Heart right ventricle (tissue), 16 donors: ENCODE measurements around the gene DBNL. TPM values are rescaled to one million over a fixed set of nuclear protein-coding genes. Genes with fewer than 3 reads are reported as not detected.
A peak's percentile ranks its signal among the peaks of the same experiment; 100 is the strongest.

Experiments
- ATAC-seq, 8 donors: fragments of 200-7000 bp; cut with Tn5 transposase; one replicate each; pipeline ENCODE4 v1.9.1; 2020; ENCODE audit warnings: mild to moderate bottlenecking in 8 of 8, moderate library complexity in 8 of 8, moderate number of reproducible peaks in 1 of 8
- DNase-seq, 2 donors: peaks; one replicate each; pipeline ENCODE4 v3.0.0-alpha.2; 2020
- H3K27ac ChIP-seq, 10 donors: fragments of 200-600 bp; sonication (generic) in 2 of 10; one replicate each; pipeline versions ENCODE4 v1.5.0 to v1.8.0; 2020 to 2022; ENCODE audit warnings: mild to moderate bottlenecking in 3 of 10
- H3K27me3 ChIP-seq, 7 donors: fragments of 200-600 bp; one replicate each; pipeline ENCODE4 v1.8.0; 2021 to 2022; ENCODE audit warnings: mild to moderate bottlenecking in 2 of 7
- H3K36me3 ChIP-seq, 9 donors: fragments of 200-600 bp; sonication (generic) in 1 of 9; one replicate each; pipeline versions ENCODE4 v1.5.0 to v1.8.0; 2020 to 2022; ENCODE audit warnings: mild to moderate bottlenecking in 2 of 9
- H3K4me1 ChIP-seq, 9 donors: fragments of 200-600 bp; sonication (generic) in 1 of 9; one replicate each; pipeline versions ENCODE4 v1.5.0 to v1.8.0; 2020 to 2022; ENCODE audit warnings: mild to moderate bottlenecking in 4 of 9
- H3K4me3 ChIP-seq, 10 donors: fragments of 200-600 bp; sonication (generic) in 2 of 10; one replicate each; pipeline versions ENCODE4 v1.5.0 to v1.8.0; 2020 to 2022; ENCODE audit warnings: mild to moderate bottlenecking in 7 of 10, moderate library complexity in 2 of 10
- H3K9me3 ChIP-seq, 11 donors: fragments of 200-600 bp in 10 of 11; sonication (generic) in 2 of 11; one replicate each; pipeline versions ENCODE4 v1.5.0 to v1.8.0; 2013 to 2022; ENCODE audit warnings: mild to moderate bottlenecking in 2 of 11, control low read depth in 1 of 11, moderate library complexity in 1 of 11
- CTCF ChIP-seq, 9 donors: fragments of 200-600 bp; sonication (generic) in 2 of 9; IDR thresholded peaks; one replicate each; pipeline versions ENCODE4 v1.5.0 to v1.8.0; 2021 to 2022; ENCODE audit warnings: antibody characterized with exemption in 9 of 9, mild to moderate bottlenecking in 5 of 9, moderate library complexity in 1 of 9
- WGBS, 2 donors: extraction: QIAGEN DNeasy Blood & Tissue Kit; methylation state at CpG; one replicate each; pipeline ENCODE4 v1.1.7; 2013; ENCODE audit warnings: inconsistent platforms in 1 of 2; 5-methylcytosine and 5-hydroxymethylcytosine counted together
- intact Hi-C, 10 donors: fragments of 100-400 bp; cut with DNase I; formaldehyde crosslinking; loops; one replicate each; pipeline versions ENCODE4 v1.11.1 to v1.14.2; 2022
- polyA plus RNA-seq, 2 donors: library from polyadenylated mRNA; stranded (reverse); fragments of 200-250 nt; gene quantifications; one replicate each; pipeline ENCODE4 v1.2.3, GENCODE V29; 2013
- total RNA-seq, 10 donors: library from RNA; stranded (reverse); fragmentation: NEBNext Ultra II Directional in 3 of 10; extraction: Animal tissue kit (Norgen Biotek cat#: 25700) in 3 of 10; gene quantifications; one replicate each; pipeline versions ENCODE4 v1.2.1 to v1.2.4, GENCODE V29; 2021 to 2023
- donor health status: Arrhythmogenic right ventricular cardiomyopathy.
- donor health status: ischemic (EF 13 %, LVEDD 7.1; RV severe dilation, severe dysfunction).
- donor health status: healthy with polysubstance abuse.
- donor health status: DM: no; HTN: yes; CAD: no.
- donor health status: DM: no; HTN: no; CAD: no.
- donor health status: ischemic (EF 25% LVEDD 6.9; RV normal size, moderate dysfunction).
- donor health status: ischemic (EF 25% LVEDD 5.7; RV mildly dilated, moderate dysfunction).
- donor health status: healthy.
- donor health status: DM: yes; HTN: yes; CAD: no.
- donor health status: Ischemic cardiomyopathy.
- donor health status: ischemic (EF 35%, LVEDD 5.7; RV mildly dilated, moderate dysfunction).
- donor health status: nonischemic (EF 11% LVEDD 7.7; RV severe dilation, severe dysfunction).
- donor health status: DM: yes; HTN: yes; CAD: no.
- donor health status: PGD.
- donor health status: ischemic (EF 29% LVEDD 5.4; RV normal size, mild dysfunction).
- donor health status: nonischemic (EF 23%, LVEDD 6.1; RV moderate dilation, normal function).

The DBNL gene
- total and polyA plus RNA-seq, 12 donors: 26.0 to 74.3 (median 35.4) TPM

- DNase-seq (peak; percentile 81 to 82), ATAC-seq (peak; percentile 50 to 79 (median 68))
- WGBS, 2 donors: 42 to 44% methylated on average over 12 of the region's 12 CpGs
- Histone ChIP-seq H3K27ac (peak overlapping the region in 9 of 10 donors; percentile 64 to 93 (median 74)), H3K4me1 (peaks cover 19 to 58% (median 43%) of the 10 kb centered on the region in 9 donors), H3K9me3 (no peaks in the 10 kb centered on the region), H3K36me3 (peaks cover 0 to 50% (median 27%) of the 10 kb centered on the region in 9 donors), H3K4me3 (no peak overlapping the region), H3K27me3 (no peaks in the 10 kb centered on the region)
- intact Hi-C loops: loop anchor here in 8 of 10 donors (2.0 to 10.0 kb wide), 5 partner anchors 122 to 405 kb away; partner anchors contain the start of gene YKT6 (in 1 of the 8)
- TF ChIP-seq CTCF (IDR thresholded peaks at IDR 0.05): peak; percentile 37 to 83 (median 73)
Measured at GRCh38 chr7:44072364-44073231, 28.1 kb downstream of the DBNL start.

GRCh38 chr7:44073664-44074348 is 29.3 kb downstream of the DBNL start:
- H3K4me1 ChIP-seq: peaks cover 25 to 68% (median 51%) of the 10 kb centered on the region in 9 donors
- peak overlapping the region; percentile 56 to 93 (median 73) for H3K27ac ChIP-seq
- peaks cover 0 to 62% (median 34%) of the 10 kb centered on the region in 9 donors for H3K36me3 ChIP-seq
- peak; percentile 77 to 83 for DNase-seq
- no peaks in the 10 kb centered on the region for H3K27me3 ChIP-seq
- ATAC-seq: peak; percentile 51 to 77 (median 71)
- WGBS, 2 donors: 54 to 62% methylated on average over 26 of the region's 26 CpGs
- TF ChIP-seq CTCF (IDR thresholded peaks at IDR 0.05): peak in 1 of 9 donors; percentile 10
- no peaks in the 10 kb centered on the region for H3K9me3 ChIP-seq
- peak overlapping the region in 5 of 10 donors; percentile 3 to 25 (median 17) for H3K4me3 ChIP-seq
- intact Hi-C loops: loop anchor here in 8 of 10 donors (2.0 to 10.0 kb wide), 5 partner anchors 121 to 403 kb away; partner anchors contain the start of gene YKT6 (in 1 of the 8)

GRCh38 chr7:44074349-44074695 is 29.8 kb downstream of the DBNL start:
- ATAC-seq (no peak), DNase-seq (no peak)
- 87 to 92% methylated on average over 13 of the region's 13 CpGs for WGBS, 2 donors
- Histone ChIP-seq H3K36me3 (peaks cover 0 to 67% (median 39%) of the 10 kb centered on the region in 9 donors), H3K27me3 (no peaks in the 10 kb centered on the region), H3K9me3 (no peaks in the 10 kb centered on the region), H3K27ac (peak overlapping the region in 9 of 10 donors; percentile 64 to 93 (median 74)), H3K4me3 (peak overlapping the region in 4 of 10 donors; percentile 14 to 25 (median 20)), H3K4me1 (peaks cover 25 to 73% (median 56%) of the 10 kb centered on the region in 9 donors)
- TF ChIP-seq CTCF (IDR thresholded peaks at IDR 0.05): no peak
- intact Hi-C loops: loop anchor here in 6 of 10 donors (5.0 to 10.0 kb wide), 4 partner anchors 120 to 403 kb away; partner anchors contain the start of gene YKT6 (in 1 of the 6)
